GM23338 (cell line): Measurements from ENCODE around the gene CEP85. TPM values are rescaled to one million over a fixed set of nuclear protein-coding genes. Genes with fewer than 3 reads are reported as not detected.

Experiments
- ATAC-seq: fragments of 200-7000 bp; cut with Tn5 transposase; 3 replicates; pipeline ENCODE4 v1.9.1; 2020
- DNase-seq: peaks from one replicate; pipeline ENCODE4 v3.0.0-alpha.2; 2015; ENCODE audit warnings: low spot score
- H2AFZ ChIP-seq: fragments of 200-600 bp; sonication (generic); 2 replicates; pipeline ENCODE4 v1.8.0; 2016; ENCODE audit warnings: antibody characterized with exemption, mild to moderate bottlenecking, moderate library complexity
- H3F3A ChIP-seq: fragments of 200-600 bp; sonication (generic); replicated peaks from 2 replicates; pipeline ENCODE4 v1.8.0; 2017; ENCODE audit warnings: antibody characterized with exemption, mixed run types, low read depth
- H3K27ac ChIP-seq: fragments of 200-600 bp; sonication (generic); 2 replicates; pipeline ENCODE4 v1.6.1; 2016; ENCODE audit warnings: low read depth
- H3K27me3 ChIP-seq: fragments of 200-600 bp; sonication (generic); 2 replicates; pipeline ENCODE4 v1.8.0; 2016; ENCODE audit warnings: mild to moderate bottlenecking, mixed run types, moderate library complexity; ENCODE audit not compliant: insufficient read depth
- H3K36me3 ChIP-seq: fragments of 200-600 bp; sonication (generic); 2 replicates; pipeline ENCODE4 v1.8.0; 2016; ENCODE audit warnings: mild to moderate bottlenecking; ENCODE audit not compliant: insufficient read depth
- H3K4me1 ChIP-seq: fragments of 200-600 bp; sonication (generic); 2 replicates; pipeline ENCODE4 v1.8.0; 2016; ENCODE audit warnings: mild to moderate bottlenecking, moderate library complexity; ENCODE audit not compliant: insufficient read depth
- H3K4me2 ChIP-seq: fragments of 200-600 bp; sonication (generic); 2 replicates; pipeline ENCODE4 v1.7.1; 2017; ENCODE audit warnings: mixed run types
- H3K4me3 ChIP-seq: fragments of 200-600 bp; sonication (generic); 2 replicates; pipeline ENCODE4 v1.6.1; 2016; ENCODE audit warnings: mixed run types
- H3K79me2 ChIP-seq: fragments of 200-600 bp; sonication (generic); replicated peaks from 2 replicates; pipeline ENCODE4 v1.8.0; 2017; ENCODE audit warnings: mild to moderate bottlenecking; ENCODE audit not compliant: insufficient read depth
- H3K9me2 ChIP-seq: fragments of 200-600 bp; sonication (generic); 2 replicates; pipeline ENCODE4 v1.8.0; 2017; ENCODE audit not compliant: insufficient read depth
- H4K20me1 ChIP-seq: fragments of 200-600 bp; sonication (generic); replicated peaks from 2 replicates; pipeline ENCODE4 v1.8.0; 2017; ENCODE audit warnings: mild to moderate bottlenecking; ENCODE audit not compliant: insufficient read depth
- H3K27ac Mint-ChIP-seq: 2 replicates; pipeline ENCODE4 v1.8.0; 2020; ENCODE audit warnings: inconsistent platforms, mild to moderate bottlenecking, moderate library complexity, mixed read lengths
- H3K27me3 Mint-ChIP-seq: 3 replicates; pipeline ENCODE4 v1.8.0; 2022; ENCODE audit warnings: low read depth, mild to moderate bottlenecking, moderate library complexity, mixed read lengths, inconsistent platforms; ENCODE audit not compliant: insufficient read depth, poor library complexity
- H3K36me3 Mint-ChIP-seq: 3 replicates; pipeline ENCODE4 v1.8.0; 2021; ENCODE audit warnings: low read depth, mild to moderate bottlenecking, inconsistent platforms, moderate library complexity, mixed read lengths
- H3K4me1 Mint-ChIP-seq: 3 replicates; pipeline ENCODE4 v1.8.0; 2020; ENCODE audit warnings: mild to moderate bottlenecking, inconsistent platforms, mixed read lengths
- H3K4me3 Mint-ChIP-seq: 3 replicates; pipeline ENCODE4 v1.8.0; 2021; ENCODE audit warnings: moderate library complexity, mild to moderate bottlenecking, inconsistent platforms, mixed read lengths
- H3K9me3 Mint-ChIP-seq: 3 replicates; pipeline ENCODE4 v1.8.0; 2020; ENCODE audit warnings: moderate library complexity, mild to moderate bottlenecking, inconsistent platforms, mixed read lengths
- CREB1 ChIP-seq: fragments of 250-450 bp; sonication (Bioruptor Pico); IDR thresholded peaks from 2 replicates; pipeline ENCODE4 v1.5.0; 2020; ENCODE audit warnings: low read depth, mild to moderate bottlenecking, moderate library complexity
- CTCF ChIP-seq, 2 experiments: fragments of 200-600 bp in 1 of 2; sonication (generic) in 1 of 2; conservative IDR thresholded peaks; 2 replicates each; pipeline versions ENCODE4 v1.5.1 to v1.6.1; 2016 to 2017; ENCODE audit warnings: antibody characterized with exemption in 2 of 2, low read depth in 2 of 2, mild to moderate bottlenecking in 2 of 2, moderate library complexity in 1 of 2
- ETS1 ChIP-seq: IDR thresholded peaks from 2 replicates; pipeline ENCODE4 v1.6.1; 2016; ENCODE audit warnings: antibody characterized with exemption
- EZH2 ChIP-seq: fragments of 200-600 bp; sonication (generic); IDR thresholded peaks from one replicate; pipeline ENCODE4 v1.8.0; 2017; ENCODE audit warnings: antibody characterized with exemption, mild to moderate bottlenecking, low read depth; ENCODE audit not compliant: unreplicated experiment
- EZH2phosphoT487 ChIP-seq: fragments of 200-600 bp; sonication (generic); IDR thresholded peaks from one replicate; pipeline ENCODE4 v1.8.1; 2018; ENCODE audit warnings: antibody characterized with exemption; ENCODE audit not compliant: unreplicated experiment
- JUNB ChIP-seq: IDR thresholded peaks from one replicate; pipeline ENCODE4 v1.6.1; 2016; ENCODE audit warnings: antibody characterized with exemption; ENCODE audit not compliant: unreplicated experiment
- NANOG ChIP-seq: IDR thresholded peaks from 2 replicates; pipeline ENCODE4 v1.6.1; 2016; ENCODE audit warnings: antibody characterized with exemption, borderline replicate concordance
- POLR2AphosphoS5 ChIP-seq: IDR thresholded peaks from 2 replicates; pipeline ENCODE4 v1.6.1; 2016; ENCODE audit warnings: antibody characterized with exemption, low read depth
- REST ChIP-seq: IDR thresholded peaks from one replicate; pipeline ENCODE4 v1.6.1; 2018; ENCODE audit warnings: antibody characterized with exemption; ENCODE audit not compliant: unreplicated experiment
- STAT1 ChIP-seq: IDR thresholded peaks from one replicate; pipeline ENCODE4 v1.6.1; 2016; ENCODE audit warnings: antibody characterized with exemption; ENCODE audit not compliant: unreplicated experiment
- ZNF114 ChIP-seq: fragments of 250-450 bp; sonication (Bioruptor Pico); IDR thresholded peaks from 2 replicates; pipeline ENCODE4 v1.5.0; 2020; ENCODE audit warnings: mild to moderate bottlenecking, moderate library complexity
- ZNF331 ChIP-seq: fragments of 250-450 bp; sonication (Bioruptor Pico); IDR thresholded peaks from 2 replicates; pipeline ENCODE4 v1.5.0; 2020; ENCODE audit warnings: low read depth, mild to moderate bottlenecking, moderate library complexity
- ZNF462 ChIP-seq: fragments of 250-450 bp; sonication (Bioruptor Pico); IDR thresholded peaks from 2 replicates; pipeline ENCODE4 v1.5.0; 2020; ENCODE audit warnings: mild to moderate bottlenecking, moderate library complexity
- polyA plus RNA-seq: library from polyadenylated mRNA; unstranded; fragments of >200 nt; fragmentation: Nextera tagmentation; extraction: Ambion mirVana; gene quantifications from 2 replicates; pipeline ENCODE4 v1.2.1, GENCODE V29; 2016
- total RNA-seq: library from RNA; depleted of rRNA; stranded (reverse); fragments of >200 nt; shearing (Covaris generic); gene quantifications from 2 replicates; pipeline ENCODE4 v1.2.3, GENCODE V29; 2014

CEP85 gene
- total and polyA plus RNA-seq, 2 experiments from 2014 or later, result 12.8 to 36.8 TPM

GRCh38 chr1:26275580-26276431 is 41.8 kb downstream of the CEP85 start:
- peaks cover 14% of the 10 kb centered on the region for H3K27me3 Mint-ChIP-seq
- H3K4me3 Mint-ChIP-seq, result no peak overlapping the region; the same call in 2 of the 3 replicates
- Histone ChIP-seq H3K27me3 (no peaks in the 10 kb centered on the region), H3K36me3 (peaks cover 34% of the 10 kb centered on the region), H3K27ac (0 out of 2 replicates have a peak overlapping the region, but pooled peaks have one; percentile 77), H3K79me2 (no peaks in the 10 kb centered on the region), H3K4me3 (no peak overlapping the region), H3K9me2 (no peaks in the 10 kb centered on the region), H3K4me1 (no peaks in the 10 kb centered on the region; the same call in 1 of the 2 replicates), H4K20me1 (peaks cover under 1% of the 10 kb centered on the region; the same call in 1 of the 2 replicates), H2AFZ (no peak overlapping the region), H3F3A (peaks cover 23% of the 10 kb centered on the region), H3K4me2 (no peak overlapping the region)
- H3K27ac Mint-ChIP-seq, result peak overlapping the region; percentile 29
- H3K36me3 Mint-ChIP-seq, result peaks cover 73% of the 10 kb centered on the region
- ATAC-seq (peak; percentile 53), DNase-seq (peak; percentile 96)
- H3K4me1 Mint-ChIP-seq, result peaks cover 27% of the 10 kb centered on the region
- TF ChIP-seq EZH2phosphoT487 (no peak), ETS1 (no peak), ZNF331 (CRISPR knock-in tag) (no peak), JUNB (no peak), ZNF114 (CRISPR knock-in tag) (no peak), NANOG (no peak), CREB1 (no peak), POLR2AphosphoS5 (no peak), EZH2 (no peak), CTCF (conservative IDR thresholded peaks at IDR 0.05; ENCODE audit: low read depth in 2 of 2) (peak; percentile 81 to 89), REST (no peak), ZNF462 (CRISPR knock-in tag) (0 out of 2 replicates have a peak, but pooled peaks have one; percentile 35), STAT1 (no peak)
- H3K9me3 Mint-ChIP-seq, result no peaks in the 10 kb centered on the region
